ENCODE measurements around the gene SPATA33. TPM values are rescaled to one million over a fixed set of nuclear protein-coding genes. Genes with fewer than 3 reads are reported as not detected.

The SPATA33 gene
- total RNA-seq, 2 experiments from 2014 or later: 9.8 to 11.6 TPM

- Mint-ChIP-seq H3K4me3 (no peak overlapping the region), H3K9me3 (no peaks in the 10 kb centered on the region), H3K36me3 (no peaks in the 10 kb centered on the region), H3K27ac (no peak overlapping the region), H3K4me1 (peaks cover 5% of the 10 kb centered on the region), H3K27me3 (no peaks in the 10 kb centered on the region)
- POLR2A ChIA-PET: no interaction called here
- no peak for ATAC-seq (ENCODE audit: low read depth)
- DNase-seq: no peak
These were observed 18.3 kb upstream of the SPATA33 start for GRCh38 chr16:89639385-89639784.

GRCh38 chr16:89641458-89642119, 16.0 kb upstream of the SPATA33 start:
- Mint-ChIP-seq H3K36me3 (peaks cover 6% of the 10 kb centered on the region), H3K27ac (no peak overlapping the region), H3K4me3 (no peak overlapping the region), H3K27me3 (no peaks in the 10 kb centered on the region), H3K9me3 (no peaks in the 10 kb centered on the region), H3K4me1 (peaks cover 5% of the 10 kb centered on the region)
- POLR2A ChIA-PET: interaction anchor here (1.8 kb wide), 1 partner anchor 45 kb away, joined by 5 read pairs; the partner anchor contains the start of gene CDK10
- ATAC-seq (ENCODE audit: low read depth): no peak
- DNase-seq: no peak

GRCh38 chr16:89642574-89642973, 15.1 kb upstream of the SPATA33 start:
- H3K4me3 Mint-ChIP-seq: no peak overlapping the region
- POLR2A ChIA-PET: interaction anchor here (1.8 kb wide), 1 partner anchor 44 kb away, joined by 5 read pairs; the partner anchor contains the start of gene CDK10
- H3K27ac Mint-ChIP-seq: no peak overlapping the region
- H3K36me3 Mint-ChIP-seq: peaks cover 10% of the 10 kb centered on the region
- no peaks in the 10 kb centered on the region for H3K9me3 Mint-ChIP-seq
- no peaks in the 10 kb centered on the region for H3K27me3 Mint-ChIP-seq
- DNase-seq (no peak), ATAC-seq (ENCODE audit: low read depth) (no peak)
- H3K4me1 Mint-ChIP-seq: peaks cover 5% of the 10 kb centered on the region

GRCh38 chr16:89643769-89644300, 13.8 kb upstream of the SPATA33 start:
- POLR2A ChIA-PET: no interaction called here
- Mint-ChIP-seq H3K9me3 (no peaks in the 10 kb centered on the region), H3K27ac (no peak overlapping the region), H3K36me3 (peaks cover 13% of the 10 kb centered on the region), H3K4me3 (no peak overlapping the region), H3K27me3 (no peaks in the 10 kb centered on the region), H3K4me1 (peaks cover 5% of the 10 kb centered on the region)
- no peak for ATAC-seq (ENCODE audit: low read depth)
- DNase-seq: no peak

GRCh38 chr16:89645122-89645521, 12.5 kb upstream of the SPATA33 start:
- DNase-seq: no peak
- Mint-ChIP-seq H3K36me3 (peaks cover 19% of the 10 kb centered on the region), H3K4me1 (peaks cover 5% of the 10 kb centered on the region), H3K27ac (no peak overlapping the region), H3K4me3 (no peak overlapping the region), H3K27me3 (no peaks in the 10 kb centered on the region), H3K9me3 (no peaks in the 10 kb centered on the region)
- POLR2A ChIA-PET: interaction anchor here (0.6 kb wide), 1 partner anchor 33 kb away, joined by 3 read pairs; no protein-coding TSS in a partner anchor
- no peak for ATAC-seq (ENCODE audit: low read depth)

GRCh38 chr16:89646270-89646669, 11.4 kb upstream of the SPATA33 start:
- H3K4me3 Mint-ChIP-seq: no peak overlapping the region
- peaks cover 23% of the 10 kb centered on the region for H3K36me3 Mint-ChIP-seq
- DNase-seq: no peak
- H3K27me3 Mint-ChIP-seq: no peaks in the 10 kb centered on the region
- no peak overlapping the region for H3K27ac Mint-ChIP-seq
- H3K9me3 Mint-ChIP-seq: no peaks in the 10 kb centered on the region
- H3K4me1 Mint-ChIP-seq: no peaks in the 10 kb centered on the region
- POLR2A ChIA-PET: no interaction called here
- ATAC-seq (ENCODE audit: low read depth): no peak

GRCh38 chr16:89646906-89647305, 10.7 kb upstream of the SPATA33 start:
- Mint-ChIP-seq H3K27me3 (no peaks in the 10 kb centered on the region), H3K9me3 (no peaks in the 10 kb centered on the region), H3K4me1 (no peaks in the 10 kb centered on the region), H3K36me3 (peaks cover 23% of the 10 kb centered on the region), H3K4me3 (no peak overlapping the region), H3K27ac (no peak overlapping the region)
- DNase-seq: no peak
- POLR2A ChIA-PET: no interaction called here
- ATAC-seq (ENCODE audit: low read depth): no peak

GRCh38 chr16:89651584-89651983, 6.1 kb upstream of the SPATA33 start:
- no peak overlapping the region for H3K27ac Mint-ChIP-seq
- H3K4me1 Mint-ChIP-seq: peaks cover 21% of the 10 kb centered on the region
- H3K4me3 Mint-ChIP-seq: no peak overlapping the region
- no peaks in the 10 kb centered on the region for H3K27me3 Mint-ChIP-seq
- peaks cover 22% of the 10 kb centered on the region for H3K36me3 Mint-ChIP-seq
- DNase-seq (no peak), ATAC-seq (ENCODE audit: low read depth) (peak; percentile 13)
- POLR2A ChIA-PET: no interaction called here
- no peaks in the 10 kb centered on the region for H3K9me3 Mint-ChIP-seq

GRCh38 chr16:89653656-89654295, 3.9 kb upstream of the SPATA33 start:
- ATAC-seq (ENCODE audit: low read depth): no peak
- Mint-ChIP-seq H3K4me3 (no peak overlapping the region), H3K36me3 (peaks cover 20% of the 10 kb centered on the region), H3K4me1 (peaks cover 26% of the 10 kb centered on the region), H3K27me3 (no peaks in the 10 kb centered on the region), H3K27ac (no peak overlapping the region), H3K9me3 (no peaks in the 10 kb centered on the region)
- no peak for DNase-seq
- POLR2A ChIA-PET: interaction anchor here (0.6 to 0.7 kb wide), 2 partner anchors 270 to 364 kb away, joined by 4 read pairs; no protein-coding TSS in a partner anchor

GRCh38 chr16:89655062-89655643, 2.5 kb upstream of the SPATA33 start:
- Mint-ChIP-seq H3K9me3 (no peaks in the 10 kb centered on the region), H3K27ac (no peak overlapping the region), H3K36me3 (peaks cover 13% of the 10 kb centered on the region), H3K4me1 (peaks cover 28% of the 10 kb centered on the region), H3K27me3 (no peaks in the 10 kb centered on the region), H3K4me3 (peak overlapping the region; percentile 87)
- POLR2A ChIA-PET: no interaction called here
- DNase-seq: no peak
- no peak for ATAC-seq (ENCODE audit: low read depth)

- ATAC-seq (ENCODE audit: low read depth) (no peak), DNase-seq (no peak)
- Mint-ChIP-seq H3K27ac (peak overlapping the region; percentile 79), H3K36me3 (peaks cover 20% of the 10 kb centered on the region), H3K27me3 (no peaks in the 10 kb centered on the region), H3K9me3 (no peaks in the 10 kb centered on the region), H3K4me3 (peak overlapping the region; percentile 87), H3K4me1 (peaks cover 31% of the 10 kb centered on the region)
- POLR2A ChIA-PET: no interaction called here
These were observed 1.1 kb upstream of the SPATA33 start for GRCh38 chr16:89656435-89657121.

GRCh38 chr16:89658221-89658879, 714 bp downstream of the SPATA33 start:
- Mint-ChIP-seq H3K27me3 (no peaks in the 10 kb centered on the region), H3K4me1 (peaks cover 31% of the 10 kb centered on the region), H3K27ac (peak overlapping the region; percentile 77), H3K4me3 (peak overlapping the region; percentile 87), H3K36me3 (peaks cover 31% of the 10 kb centered on the region), H3K9me3 (no peaks in the 10 kb centered on the region)
- POLR2A ChIA-PET: interaction anchor here (1.1 to 2.2 kb wide), 2 partner anchors 28 to 65 kb away, joined by 4 to 6 read pairs; partner anchors contain the start of gene CDK10
- no peak for DNase-seq
- no peak for ATAC-seq (ENCODE audit: low read depth)

- POLR2A ChIA-PET: no interaction called here
- DNase-seq (no peak), ATAC-seq (ENCODE audit: low read depth) (no peak)
- Mint-ChIP-seq H3K36me3 (peaks cover 34% of the 10 kb centered on the region), H3K27ac (no peak overlapping the region), H3K9me3 (no peaks in the 10 kb centered on the region), H3K4me3 (no peak overlapping the region), H3K4me1 (peaks cover 22% of the 10 kb centered on the region), H3K27me3 (no peaks in the 10 kb centered on the region)
These were observed 2.5 kb downstream of the SPATA33 start for GRCh38 chr16:89660146-89660545.
